Gastrocnemius medialis (tissue), 4 donors: ENCODE data around the gene HTR1D. TPM values are rescaled to one million over a fixed set of nuclear protein-coding genes. Genes with fewer than 3 reads are reported as not detected.

Experiments used
- ATAC-seq, 2 donors: fragments of 150-250 bp; one replicate each; pipeline ENCODE4 v1.9.1; 2016
- DNase-seq, 2 donors: peaks; one replicate each; pipeline ENCODE4 v3.0.0-alpha.2; 2019
- H3K27ac ChIP-seq, 4 donors: fragments of 200-600 bp; sonication (generic); 1 replicate in 1 of 4; 2 replicates in 3 of 4; pipeline ENCODE4 v1.5.1; 2016 to 2018; ENCODE audit warnings: mild to moderate bottlenecking in 2 of 4, moderate library complexity in 1 of 4
- H3K27me3 ChIP-seq, 3 donors: fragments of 200-600 bp; sonication (generic) in 2 of 3; 1 replicate in 1 of 3; 2 replicates in 2 of 3; pipeline versions ENCODE4 v1.5.1 to v1.6.0; 2016 to 2019; ENCODE audit warnings: mild to moderate bottlenecking in 1 of 3, moderate library complexity in 1 of 3
- H3K36me3 ChIP-seq, 2 donors: fragments of 200-600 bp; sonication (generic) in 1 of 2; one replicate each; pipeline ENCODE4 v1.5.1; 2017 to 2018
- H3K4me1 ChIP-seq, 2 donors: fragments of 200-600 bp; sonication (generic) in 1 of 2; one replicate each; pipeline ENCODE4 v1.5.1; 2016 to 2017; ENCODE audit warnings: mild to moderate bottlenecking in 2 of 2
- H3K4me3 ChIP-seq, 4 donors: fragments of 200-600 bp; sonication (generic) in 3 of 4; 1 replicate in 1 of 4; 2 replicates in 3 of 4; pipeline ENCODE4 v1.5.1; 2016 to 2019; ENCODE audit warnings: mild to moderate bottlenecking in 2 of 4
- H3K9me3 ChIP-seq, 3 donors: fragments of 200-600 bp; sonication (generic) in 2 of 3; 1 replicate in 1 of 3; 2 replicates in 2 of 3; pipeline ENCODE4 v1.5.1; 2016 to 2019
- CTCF ChIP-seq, 5 experiments: fragments of 450-650 bp in 3 of 5; fragments of 200-600 bp in 2 of 5; sonication (generic) in 2 of 5; IDR thresholded peaks in 4 of 5; conservative IDR thresholded peaks in 1 of 5; 1 replicate in 4 of 5; 2 replicates in 1 of 5; pipeline ENCODE4 v1.5.1; 2016 to 2019; ENCODE audit warnings: antibody characterized with exemption in 5 of 5, mild to moderate bottlenecking in 3 of 5, moderate library complexity in 3 of 5
- POLR2A ChIP-seq, 2 donors: fragments of 450-650 bp; IDR thresholded peaks; one replicate each; pipeline ENCODE4 v1.6.1; 2017; ENCODE audit warnings: antibody characterized with exemption in 2 of 2, mild to moderate bottlenecking in 2 of 2, moderate library complexity in 2 of 2
- in situ Hi-C, 4 donors: fragments of 200-750 bp; cut with MboI; loops; one replicate each; pipeline versions ENCODE4 v1.15.0 to v1.8.0; 2017; ENCODE audit warnings: low sequenced_read_pairs in 4 of 4
- intact Hi-C: fragments of 100-400 bp; cut with DNase I; formaldehyde crosslinking; loops from one replicate; pipeline ENCODE4 v1.15.1; 2023; ENCODE audit warnings: low total_unique reads
- total RNA-seq, 4 donors: library from RNA; depleted of rRNA; stranded (reverse); fragments of >200 nt; gene quantifications; one replicate each; pipeline versions ENCODE4 v1.1.0 to v1.2.3, GENCODE V29; 2016

HTR1D gene
- total RNA-seq, 4 donors from 2014 or later, result not detected

GRCh38 chr1:23221107-23221506 is 3.8 kb upstream of the HTR1D start:
- Histone ChIP-seq H3K4me3 (no peak overlapping the region), H3K27me3 (peaks cover 25 to 44% (median 38%) of the 10 kb centered on the region in 3 donors), H3K36me3 (no peaks in the 10 kb centered on the region), H3K27ac (no peak overlapping the region), H3K9me3 (no peaks in the 10 kb centered on the region), H3K4me1 (peaks cover 0 to 6% of the 10 kb centered on the region in 2 donors)
- no peak for DNase-seq
- in situ Hi-C loops, result no loop called here
- no peak for ATAC-seq
- intact Hi-C loops, result no loop called here
- TF ChIP-seq CTCF (IDR thresholded peaks at IDR 0.05 in 4 of 5, conservative IDR thresholded peaks at IDR 0.05 in 1 of 5), result no peak
- TF ChIP-seq POLR2A (IDR thresholded peaks at IDR 0.05), result no peak

- ATAC-seq, result no peak
- Histone ChIP-seq H3K36me3 (no peaks in the 10 kb centered on the region), H3K4me3 (peak overlapping the region; percentile 23 to 48 (median 34)), H3K4me1 (peaks cover 0 to 6% of the 10 kb centered on the region in 2 donors), H3K9me3 (no peaks in the 10 kb centered on the region), H3K27ac (no peak overlapping the region), H3K27me3 (peaks cover 21 to 41% (median 39%) of the 10 kb centered on the region in 3 donors)
- intact Hi-C loops, result no loop called here
- no peak for DNase-seq
- in situ Hi-C loops, result no loop called here
- TF ChIP-seq POLR2A (IDR thresholded peaks at IDR 0.05) (no peak), CTCF (IDR thresholded peaks at IDR 0.05 in 4 of 5, conservative IDR thresholded peaks at IDR 0.05 in 1 of 5) (peak in 4 of 5 experiments; percentile 41 to 61 (median 54))
Observed at GRCh38 chr1:23216771-23217420, 406 bp downstream of the HTR1D start.

- peaks cover 0 to 6% of the 10 kb centered on the region in 2 donors for H3K4me1 ChIP-seq
- TF ChIP-seq POLR2A (IDR thresholded peaks at IDR 0.05) (no peak), CTCF (IDR thresholded peaks at IDR 0.05 in 4 of 5, conservative IDR thresholded peaks at IDR 0.05 in 1 of 5) (no peak)
- intact Hi-C loops, result no loop called here
- H3K36me3 ChIP-seq, result no peaks in the 10 kb centered on the region
- ATAC-seq (no peak), DNase-seq (no peak)
- H3K4me3 ChIP-seq, result no peak overlapping the region
- no peak overlapping the region for H3K27ac ChIP-seq
- in situ Hi-C loops, result no loop called here
- peaks cover 21 to 41% (median 39%) of the 10 kb centered on the region in 3 donors for H3K27me3 ChIP-seq
- H3K9me3 ChIP-seq, result no peaks in the 10 kb centered on the region
Observed at GRCh38 chr1:23215751-23216449, 1.4 kb downstream of the HTR1D start.

- no peaks in the 10 kb centered on the region for H3K36me3 ChIP-seq
- H3K27ac ChIP-seq, result no peak overlapping the region
- intact Hi-C loops (no loop called here), in situ Hi-C loops (no loop called here)
- H3K27me3 ChIP-seq, result peaks cover 21 to 42% (median 41%) of the 10 kb centered on the region in 3 donors
- DNase-seq (no peak), ATAC-seq (no peak)
- peaks cover 0 to 6% of the 10 kb centered on the region in 2 donors for H3K4me1 ChIP-seq
- H3K4me3 ChIP-seq, result no peak overlapping the region
- TF ChIP-seq CTCF (IDR thresholded peaks at IDR 0.05 in 4 of 5, conservative IDR thresholded peaks at IDR 0.05 in 1 of 5), result no peak
- TF ChIP-seq POLR2A (IDR thresholded peaks at IDR 0.05), result no peak
- H3K9me3 ChIP-seq, result no peaks in the 10 kb centered on the region
Observed at GRCh38 chr1:23215291-23215690, 2.0 kb downstream of the HTR1D start.
